OCI-M2 (cell line): Measurements from ENCODE around the gene PDZRN4.

Experiments
- DNase-seq: peaks from one replicate; lab custom pipeline; 2025; ENCODE audit not compliant: unreplicated experiment; lab: John Stamatoyannopoulos, UW

The PDZRN4 gene

GRCh38 chr12:41443690-41444089 is 255.6 kb downstream of the PDZRN4 start:
- no peak for DNase-seq

GRCh38 chr12:41452838-41453407 is 264.8 kb downstream of the PDZRN4 start:
- DNase-seq = no peak

GRCh38 chr12:41453409-41453808 is 265.3 kb downstream of the PDZRN4 start:
- DNase-seq = no peak

- DNase-seq = no peak
Observed at GRCh38 chr12:41459111-41459905, 271.2 kb downstream of the PDZRN4 start.

GRCh38 chr12:41459906-41460214 is 271.7 kb downstream of the PDZRN4 start:
- no peak for DNase-seq

GRCh38 chr12:41460906-41461305 is 272.8 kb downstream of the PDZRN4 start:
- no peak for DNase-seq

GRCh38 chr12:41462312-41462711 is 274.2 kb downstream of the PDZRN4 start:
- DNase-seq = no peak

- no peak for DNase-seq
Observed at GRCh38 chr12:41465526-41465925, 277.4 kb downstream of the PDZRN4 start.

GRCh38 chr12:41466300-41466699 is 278.2 kb downstream of the PDZRN4 start:
- no peak for DNase-seq

GRCh38 chr12:41466802-41467201 is 278.7 kb downstream of the PDZRN4 start:
- DNase-seq = no peak

GRCh38 chr12:41467591-41468325 is 279.6 kb downstream of the PDZRN4 start:
- DNase-seq = no peak

GRCh38 chr12:41468341-41468740 is 280.2 kb downstream of the PDZRN4 start:
- DNase-seq = no peak

GRCh38 chr12:41468756-41469155 is 280.6 kb downstream of the PDZRN4 start:
- no peak for DNase-seq

GRCh38 chr12:41473441-41473840 is 285.3 kb downstream of the PDZRN4 start:
- no peak for DNase-seq

GRCh38 chr12:41474001-41474400 is 285.9 kb downstream of the PDZRN4 start:
- DNase-seq = no peak

- no peak for DNase-seq
Observed at GRCh38 chr12:41476499-41477439, 288.6 kb downstream of the PDZRN4 start.

- DNase-seq = no peak
Observed at GRCh38 chr12:41479426-41479825, 291.3 kb downstream of the PDZRN4 start.

- no peak for DNase-seq
Observed at GRCh38 chr12:41485203-41485602, 297.1 kb downstream of the PDZRN4 start.

- no peak for DNase-seq
Observed at GRCh38 chr12:41486718-41487117, 298.6 kb downstream of the PDZRN4 start.

- no peak for DNase-seq
Observed at GRCh38 chr12:41496009-41496408, 307.9 kb downstream of the PDZRN4 start.

- no peak for DNase-seq
Observed at GRCh38 chr12:41497409-41497808, 309.3 kb downstream of the PDZRN4 start.
